ENCODE data around the gene APP.

The APP gene

GRCh38 chr21:25842925-25843324 is 327.6 kb downstream of the APP start:
- TF ChIP-seq RAD21 (IDR thresholded peaks at IDR 0.05; ENCODE audit: low read depth): no peak
- TF ChIP-seq, protein P1, sequence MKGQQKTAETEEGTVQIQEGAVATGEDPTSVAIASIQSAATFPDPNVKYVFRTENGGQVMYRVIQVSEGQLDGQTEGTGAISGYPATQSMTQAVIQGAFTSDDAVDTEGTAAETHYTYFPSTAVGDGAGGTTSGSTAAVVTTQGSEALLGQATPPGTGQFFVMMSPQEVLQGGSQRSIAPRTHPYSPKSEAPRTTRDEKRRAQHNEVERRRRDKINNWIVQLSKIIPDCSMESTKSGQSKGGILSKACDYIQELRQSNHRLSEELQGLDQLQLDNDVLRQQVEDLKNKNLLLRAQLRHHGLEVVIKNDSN (IDR thresholded peaks at IDR 0.05): no peak
- no peak for TF ChIP-seq TCF12 (IDR thresholded peaks at IDR 0.05; ENCODE audit: low read depth)

DNA sequence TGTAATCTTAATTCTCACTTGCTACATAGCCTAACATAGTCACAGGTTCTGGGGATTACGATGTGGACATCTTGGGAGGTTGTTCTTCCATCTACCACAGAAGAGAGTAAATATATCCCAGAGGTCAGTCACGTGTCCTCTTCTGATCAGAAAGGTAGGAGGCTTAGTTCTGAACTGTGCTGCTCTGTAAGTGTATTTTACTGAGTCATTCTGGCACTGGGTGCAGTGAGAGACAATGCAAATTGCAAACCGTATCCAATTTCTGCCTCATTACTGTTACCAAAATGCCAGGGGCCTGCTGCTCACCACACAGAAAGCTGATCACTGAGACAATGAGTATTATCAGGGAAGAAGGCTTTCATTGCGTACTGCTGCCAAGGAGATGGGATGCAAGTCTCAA is 331.8 kb downstream of the APP start:
- TF ChIP-seq CEBPB (IDR thresholded peaks at IDR 0.05) (no peak), FOXM1 (IDR thresholded peaks at IDR 0.05; ENCODE audit: borderline replicate concordance, low read depth) (no peak), RAD21 (IDR thresholded peaks at IDR 0.05; ENCODE audit: low read depth) (no peak), EP300 (IDR thresholded peaks at IDR 0.05; ENCODE audit: borderline replicate concordance) (0 out of 2 replicates have a peak, but pooled peaks have one; percentile 16), TCF12 (IDR thresholded peaks at IDR 0.05; ENCODE audit: low read depth) (no peak), NFIC (IDR thresholded peaks at IDR 0.05) (peak; percentile 68), EGR1 (IDR thresholded peaks at IDR 0.05) (no peak), CREB1 (IDR thresholded peaks at IDR 0.05; ENCODE audit: low read depth) (no peak), ZBTB7A (IDR thresholded peaks at IDR 0.05; ENCODE audit: low read depth) (no peak)
- TF ChIP-seq, protein P1 (IDR thresholded peaks at IDR 0.05): peak; percentile 83

- no peak for TF ChIP-seq CREB1 (IDR thresholded peaks at IDR 0.05; ENCODE audit: low read depth)
- no peak for TF ChIP-seq TAF1 (IDR thresholded peaks at IDR 0.05; ENCODE audit: low read depth)
- no peak for TF ChIP-seq TEAD4 (IDR thresholded peaks at IDR 0.05)
- TF ChIP-seq FOXM1 (IDR thresholded peaks at IDR 0.05; ENCODE audit: borderline replicate concordance, low read depth): no peak
- peak; percentile 64 for TF ChIP-seq NFIC (IDR thresholded peaks at IDR 0.05)
- TF ChIP-seq ZBTB7A (IDR thresholded peaks at IDR 0.05; ENCODE audit: low read depth): no peak
Measured at GRCh38 chr21:25837533-25838265, 332.9 kb downstream of the APP start.

- TF ChIP-seq TCF12 (IDR thresholded peaks at IDR 0.05; ENCODE audit: low read depth) (no peak), FOXM1 (IDR thresholded peaks at IDR 0.05; ENCODE audit: borderline replicate concordance, low read depth) (no peak), MAX (IDR thresholded peaks at IDR 0.05) (no peak), TAF1 (IDR thresholded peaks at IDR 0.05; ENCODE audit: low read depth) (no peak), CREB1 (IDR thresholded peaks at IDR 0.05; ENCODE audit: low read depth) (no peak), TEAD4 (IDR thresholded peaks at IDR 0.05) (no peak), CEBPB (IDR thresholded peaks at IDR 0.05) (no peak), RAD21 (IDR thresholded peaks at IDR 0.05; ENCODE audit: low read depth) (no peak), ZBTB7A (IDR thresholded peaks at IDR 0.05; ENCODE audit: low read depth) (no peak), EP300 (IDR thresholded peaks at IDR 0.05; ENCODE audit: borderline replicate concordance) (no peak), EGR1 (IDR thresholded peaks at IDR 0.05) (no peak), YY1 (IDR thresholded peaks at IDR 0.05; ENCODE audit: low read depth) (no peak), NFIC (IDR thresholded peaks at IDR 0.05) (no peak), REST (IDR thresholded peaks at IDR 0.05; ENCODE audit: low read depth) (no peak)
- TF ChIP-seq, protein P1 (IDR thresholded peaks at IDR 0.05): no peak
Measured at GRCh38 chr21:25836396-25836795, 334.2 kb downstream of the APP start.

DNA sequence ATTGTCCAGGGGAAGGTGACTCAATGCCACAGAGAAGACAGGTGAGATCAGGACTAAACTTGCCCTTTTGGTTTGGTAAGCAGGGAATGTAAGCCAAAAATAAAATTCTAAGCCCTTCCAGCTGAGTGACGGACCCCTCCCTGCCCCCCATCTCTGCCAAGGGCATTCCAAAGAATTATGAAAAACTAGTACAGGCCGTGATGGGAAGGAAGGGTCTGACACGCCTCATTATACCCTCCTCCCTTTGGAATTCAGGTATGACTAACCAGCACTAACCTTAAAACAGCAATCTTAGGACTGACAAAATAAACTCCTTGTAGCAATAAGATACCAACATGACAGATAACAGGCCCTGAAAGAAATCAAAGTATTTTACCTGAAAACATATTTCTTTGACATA is 336.2 kb downstream of the APP start:
- TF ChIP-seq TEAD4 (IDR thresholded peaks at IDR 0.05) (peak; percentile 26; the same call in 1 of the 2 replicates), RAD21 (IDR thresholded peaks at IDR 0.05; ENCODE audit: low read depth) (no peak), ZBTB7A (IDR thresholded peaks at IDR 0.05; ENCODE audit: low read depth) (no peak), CEBPB (IDR thresholded peaks at IDR 0.05) (no peak), NFIC (IDR thresholded peaks at IDR 0.05) (no peak)

GRCh38 chr21:25831300-25831960 is 339.1 kb downstream of the APP start:
- TF ChIP-seq CREB1 (IDR thresholded peaks at IDR 0.05; ENCODE audit: low read depth): no peak
- no peak for TF ChIP-seq EP300 (IDR thresholded peaks at IDR 0.05; ENCODE audit: borderline replicate concordance)

All from Ishikawa (cell line).